Left ventricle myocardium inferior (tissue), 1 donor: ENCODE results near the gene FAXC. TPM values are rescaled to one million over a fixed set of nuclear protein-coding genes. Genes with fewer than 3 reads are reported as not detected.

ENCODE experiments used
- DNase-seq: peaks from one replicate; pipeline ENCODE4 v3.0.0-alpha.2; 2020
- H3K27ac ChIP-seq: fragments of 200-600 bp; replicated peaks from 2 replicates; pipeline ENCODE4 v1.8.0; 2021
- H3K27me3 ChIP-seq: fragments of 200-600 bp; 2 replicates; pipeline ENCODE4 v1.8.0; 2021; ENCODE audit warnings: low read depth
- H3K36me3 ChIP-seq: fragments of 200-600 bp; 2 replicates; pipeline ENCODE4 v1.8.0; 2021
- H3K4me1 ChIP-seq: fragments of 200-600 bp; 2 replicates; pipeline ENCODE4 v1.8.0; 2021
- H3K4me3 ChIP-seq: fragments of 200-600 bp; 2 replicates; pipeline ENCODE4 v1.8.0; 2021; ENCODE audit warnings: mild to moderate bottlenecking, moderate library complexity
- H3K9me3 ChIP-seq: fragments of 200-600 bp; replicated peaks from 2 replicates; pipeline ENCODE4 v1.8.0; 2021
- intact Hi-C: fragments of 100-400 bp; cut with micrococcal nuclease; formaldehyde crosslinking; loops from one replicate; pipeline ENCODE4 v1.11.0; 2022
- total RNA-seq: library from RNA; stranded (reverse); fragmentation: NEBNext Ultra II Directional; extraction: Animal tissue kit (Norgen Biotek cat#: 25700); gene quantifications from one replicate; pipeline ENCODE4 v1.2.1, GENCODE V29; 2021
- TF ChIP-seq, protein P1 (sequence below): fragments of 200-600 bp; IDR thresholded peaks from 2 replicates; pipeline ENCODE4 v1.8.0; 2021; ENCODE audit warnings: antibody characterized with exemption, mild to moderate bottlenecking, borderline replicate concordance
- donor health status: DM: no; HTN: yes; CAD: no; lungs with severe emphysema.

Gene FAXC
- total RNA-seq, 1 donor from 2014 or later: 0.49 TPM

DNA sequence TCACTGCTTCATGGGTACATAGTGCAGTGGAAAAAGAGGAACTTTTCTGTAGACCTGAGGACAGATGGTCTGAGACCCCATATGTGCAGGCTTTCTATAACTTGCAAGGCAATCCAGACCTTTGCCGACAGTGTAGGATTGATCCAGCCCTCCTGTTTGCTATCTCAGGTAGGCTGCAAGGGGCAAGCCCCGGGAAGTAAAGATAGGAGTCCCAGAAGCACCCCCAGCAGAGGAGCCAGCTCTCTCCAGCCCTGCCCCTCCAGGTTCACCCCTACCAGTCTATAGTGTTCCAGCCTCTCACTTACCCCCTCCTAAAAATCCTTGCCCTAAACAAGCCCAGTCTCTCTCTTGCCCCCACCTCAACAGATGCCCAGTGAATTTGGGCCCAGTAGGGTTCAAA lies 96.2 kb downstream of the FAXC start:
- intact Hi-C loops: no loop called here
- TF ChIP-seq, protein P1, sequence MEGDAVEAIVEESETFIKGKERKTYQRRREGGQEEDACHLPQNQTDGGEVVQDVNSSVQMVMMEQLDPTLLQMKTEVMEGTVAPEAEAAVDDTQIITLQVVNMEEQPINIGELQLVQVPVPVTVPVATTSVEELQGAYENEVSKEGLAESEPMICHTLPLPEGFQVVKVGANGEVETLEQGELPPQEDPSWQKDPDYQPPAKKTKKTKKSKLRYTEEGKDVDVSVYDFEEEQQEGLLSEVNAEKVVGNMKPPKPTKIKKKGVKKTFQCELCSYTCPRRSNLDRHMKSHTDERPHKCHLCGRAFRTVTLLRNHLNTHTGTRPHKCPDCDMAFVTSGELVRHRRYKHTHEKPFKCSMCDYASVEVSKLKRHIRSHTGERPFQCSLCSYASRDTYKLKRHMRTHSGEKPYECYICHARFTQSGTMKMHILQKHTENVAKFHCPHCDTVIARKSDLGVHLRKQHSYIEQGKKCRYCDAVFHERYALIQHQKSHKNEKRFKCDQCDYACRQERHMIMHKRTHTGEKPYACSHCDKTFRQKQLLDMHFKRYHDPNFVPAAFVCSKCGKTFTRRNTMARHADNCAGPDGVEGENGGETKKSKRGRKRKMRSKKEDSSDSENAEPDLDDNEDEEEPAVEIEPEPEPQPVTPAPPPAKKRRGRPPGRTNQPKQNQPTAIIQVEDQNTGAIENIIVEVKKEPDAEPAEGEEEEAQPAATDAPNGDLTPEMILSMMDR: no peak

DNA sequence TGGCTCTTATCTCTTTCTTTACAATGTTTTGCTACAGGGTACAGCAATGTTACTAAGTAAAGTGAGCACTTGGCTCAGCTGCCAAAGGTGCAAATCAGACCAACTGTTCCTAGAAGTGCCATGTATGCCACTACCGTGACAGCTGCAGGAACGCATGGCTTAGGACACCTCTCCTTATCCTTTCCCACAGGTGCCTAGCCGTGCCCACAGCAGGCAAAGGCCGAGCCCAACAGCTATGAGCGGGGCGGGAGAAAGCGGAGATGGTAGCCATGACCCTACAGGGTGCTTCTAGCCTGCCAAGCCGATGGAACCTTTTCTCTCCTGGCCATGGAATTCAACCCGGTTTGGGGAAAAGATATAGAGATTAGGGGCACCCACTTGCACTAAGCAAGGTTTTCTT lies 97.1 kb downstream of the FAXC start:
- H3K36me3 ChIP-seq: no peaks in the 10 kb centered on the region
- H3K9me3 ChIP-seq: no peaks in the 10 kb centered on the region
- no peak overlapping the region for H3K27ac ChIP-seq
- TF ChIP-seq, protein P1: no peak
- DNase-seq: no peak
- intact Hi-C loops: no loop called here
- H3K4me1 ChIP-seq: no peaks in the 10 kb centered on the region
- H3K4me3 ChIP-seq: no peak overlapping the region
- peaks cover 30% of the 10 kb centered on the region for H3K27me3 ChIP-seq

More for the DNA sequence above, 96.2 kb downstream of the FAXC start:
- no peaks in the 10 kb centered on the region for H3K9me3 ChIP-seq
- no peak overlapping the region for H3K4me3 ChIP-seq
- no peak for DNase-seq
- no peaks in the 10 kb centered on the region for H3K36me3 ChIP-seq
- H3K4me1 ChIP-seq: no peaks in the 10 kb centered on the region
- peaks cover 26% of the 10 kb centered on the region for H3K27me3 ChIP-seq
- H3K27ac ChIP-seq: no peak overlapping the region

DNA sequence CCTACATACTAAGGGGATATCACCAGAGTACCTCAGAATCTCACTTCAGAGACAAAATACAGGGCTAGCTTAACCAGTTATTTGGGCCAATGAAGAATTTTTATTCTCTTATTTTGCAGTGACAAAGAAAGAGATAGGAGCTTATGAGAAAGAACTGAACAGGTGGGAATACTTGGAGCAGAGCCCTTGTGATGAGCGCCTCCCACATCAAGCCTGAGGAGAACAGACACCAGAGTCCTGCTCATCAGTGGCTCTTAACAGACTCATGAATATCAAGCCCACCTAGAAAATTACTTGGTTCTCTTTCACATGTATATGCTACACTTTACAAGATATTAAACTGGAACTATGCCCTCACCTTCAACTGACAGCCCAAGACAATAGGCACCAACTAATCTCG lies 99.0 kb downstream of the FAXC start:
- intact Hi-C loops: no loop called here
- TF ChIP-seq, protein P1: no peak

DNA sequence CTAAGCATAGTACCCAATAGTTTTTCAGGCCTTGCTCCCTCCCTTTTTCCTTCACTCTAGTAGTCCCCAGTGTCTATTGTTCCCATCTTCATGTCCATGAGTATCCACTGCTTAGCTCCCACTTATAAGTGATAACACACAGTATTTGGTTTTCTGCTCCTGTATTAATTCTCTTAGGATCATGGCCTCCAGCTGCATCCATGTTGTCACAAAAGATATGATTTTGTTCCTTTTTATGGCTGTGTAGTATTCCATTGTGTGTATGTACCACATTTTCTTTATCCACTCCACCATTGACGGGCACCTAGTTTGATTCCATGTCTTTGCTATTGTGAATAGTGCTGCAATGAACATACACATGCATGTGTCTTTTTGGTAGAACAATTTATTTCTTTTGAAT lies 102.9 kb downstream of the FAXC start:
- TF ChIP-seq, protein P1: no peak
- intact Hi-C loops: no loop called here
- DNase-seq: no peak
- Histone ChIP-seq H3K36me3 (no peaks in the 10 kb centered on the region), H3K4me1 (no peaks in the 10 kb centered on the region), H3K9me3 (peaks cover 3% of the 10 kb centered on the region), H3K27me3 (peaks cover 57% of the 10 kb centered on the region), H3K4me3 (no peak overlapping the region), H3K27ac (no peak overlapping the region)

More for the DNA sequence above, 99.0 kb downstream of the FAXC start:
- no peak overlapping the region for H3K27ac ChIP-seq
- no peaks in the 10 kb centered on the region for H3K4me1 ChIP-seq
- peaks cover 45% of the 10 kb centered on the region for H3K27me3 ChIP-seq
- no peak for DNase-seq
- no peak overlapping the region for H3K4me3 ChIP-seq
- no peaks in the 10 kb centered on the region for H3K36me3 ChIP-seq
- peaks cover 3% of the 10 kb centered on the region for H3K9me3 ChIP-seq

DNA sequence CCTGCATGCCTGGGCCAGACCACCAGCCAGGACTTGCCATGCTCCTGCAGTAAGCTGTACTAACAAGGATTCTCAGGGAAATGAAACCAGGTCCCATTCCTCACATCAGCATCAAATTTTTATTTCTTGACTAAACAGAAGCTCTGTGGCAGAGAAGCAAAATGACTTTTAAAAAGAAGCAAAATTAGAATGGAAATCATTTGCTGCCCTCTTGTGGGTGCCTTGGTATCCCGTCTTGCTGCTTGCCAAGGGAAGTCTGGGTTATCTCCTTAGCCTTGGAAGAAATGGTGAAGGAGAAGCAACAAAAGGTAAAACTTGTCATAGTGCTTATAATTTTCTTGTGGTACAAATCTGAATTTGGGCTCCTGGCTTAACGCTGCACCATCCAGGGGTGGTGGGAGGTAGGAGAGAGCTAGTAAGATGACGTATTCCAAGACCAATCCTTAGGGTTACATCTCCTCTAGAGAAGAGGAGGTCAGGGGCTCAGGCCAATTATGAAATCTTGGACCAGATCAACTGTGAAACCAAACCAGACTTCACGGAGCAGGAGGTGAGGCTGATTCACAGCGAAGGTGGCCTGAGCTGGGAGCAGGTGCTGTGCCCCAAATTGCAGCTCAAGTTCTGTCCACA lies 107.5 kb downstream of the FAXC start:
- no peak for DNase-seq
- intact Hi-C loops: no loop called here

More for the DNA sequence above, 107.5 kb downstream of the FAXC start:
- no peaks in the 10 kb centered on the region for H3K36me3 ChIP-seq
- no peak overlapping the region for H3K27ac ChIP-seq
- TF ChIP-seq, protein P1: peak; percentile 57
- peaks cover 3% of the 10 kb centered on the region for H3K9me3 ChIP-seq
- no peak overlapping the region for H3K4me3 ChIP-seq
- H3K4me1 ChIP-seq: no peaks in the 10 kb centered on the region
- peaks cover 53% of the 10 kb centered on the region for H3K27me3 ChIP-seq
